Activated T-cell treated with anti-CD3 and anti-CD28 coated beads, Interleukin-2, amount 50 U/mL, for 72 hours (primary cell): ENCODE data around the gene COMMD10. TPM values are rescaled to one million over a fixed set of nuclear protein-coding genes. Genes with fewer than 3 reads are reported as not detected.

Experiments
- ATAC-seq, 2 donors: fragments of 150-1000 bp; cut with Tn5 transposase; replicated peaks in 1 of 2; 2 replicates each; pipeline ENCODE4 v1.10.0; 2021; ENCODE audit warnings: moderate library complexity in 2 of 2, mild to moderate bottlenecking in 1 of 2
- DNase-seq, 2 donors: peaks; one replicate each; pipeline ENCODE4 v3.0.0; 2021 to 2022; ENCODE audit warnings: mixed read lengths in 1 of 2
- H3K27ac Mint-ChIP-seq: one replicate; pipeline ENCODE4 v1.8.0; 2022; ENCODE audit warnings: mild to moderate bottlenecking, moderate library complexity, mixed read lengths
- H3K27me3 Mint-ChIP-seq: one replicate; pipeline ENCODE4 v1.8.0; 2022; ENCODE audit warnings: low read depth, mixed read lengths
- H3K36me3 Mint-ChIP-seq, 2 donors: one replicate each; pipeline ENCODE4 v1.8.0; 2022; ENCODE audit warnings: mixed read lengths in 2 of 2, mild to moderate bottlenecking in 1 of 2; ENCODE audit not compliant: insufficient read depth in 2 of 2
- H3K4me1 Mint-ChIP-seq: one replicate; pipeline ENCODE4 v1.8.0; 2022; ENCODE audit warnings: low read depth, mixed read lengths
- H3K4me3 Mint-ChIP-seq, 2 donors: one replicate each; pipeline ENCODE4 v1.8.0; 2022; ENCODE audit warnings: mild to moderate bottlenecking in 2 of 2, mixed read lengths in 2 of 2, moderate library complexity in 2 of 2
- H3K9me3 Mint-ChIP-seq, 2 donors: one replicate each; pipeline ENCODE4 v1.8.0; 2022; ENCODE audit warnings: mixed read lengths in 2 of 2
- total RNA-seq, 2 donors: library from RNA; stranded (reverse); gene quantifications; one replicate each; pipeline ENCODE4 v1.2.3, GENCODE V29; 2022

Gene COMMD10
- total RNA-seq, 2 donors from 2014 or later = 21.9 to 22.9 TPM

DNA sequence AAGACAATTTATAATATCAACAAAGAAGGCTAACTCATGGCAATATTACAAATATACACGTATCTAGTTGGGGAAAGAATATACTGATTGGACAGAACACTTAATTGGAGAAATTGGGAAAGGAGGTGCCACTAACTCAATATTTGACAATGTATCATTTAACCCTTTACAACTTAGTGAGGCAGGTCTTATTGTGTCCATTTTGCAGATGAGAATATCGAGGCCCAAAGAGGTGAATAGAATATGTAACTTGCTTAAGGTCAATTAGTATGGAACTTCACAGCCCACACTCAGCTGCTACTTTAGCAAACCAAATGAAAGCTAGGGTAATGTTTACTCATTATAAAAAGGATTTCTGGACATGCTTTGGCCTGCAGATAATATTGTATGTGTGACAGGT is 46.2 kb downstream of the COMMD10 start:
- H3K27me3 Mint-ChIP-seq = no peaks in the 10 kb centered on the region
- ATAC-seq (no peak), DNase-seq (no peak)
- no peaks in the 10 kb centered on the region for H3K9me3 Mint-ChIP-seq
- H3K27ac Mint-ChIP-seq = no peak overlapping the region
- no peak overlapping the region for H3K4me3 Mint-ChIP-seq
- H3K4me1 Mint-ChIP-seq = peaks cover 14% of the 10 kb centered on the region
- H3K36me3 Mint-ChIP-seq = peaks cover 1 to 5% of the 10 kb centered on the region in 2 donors

DNA sequence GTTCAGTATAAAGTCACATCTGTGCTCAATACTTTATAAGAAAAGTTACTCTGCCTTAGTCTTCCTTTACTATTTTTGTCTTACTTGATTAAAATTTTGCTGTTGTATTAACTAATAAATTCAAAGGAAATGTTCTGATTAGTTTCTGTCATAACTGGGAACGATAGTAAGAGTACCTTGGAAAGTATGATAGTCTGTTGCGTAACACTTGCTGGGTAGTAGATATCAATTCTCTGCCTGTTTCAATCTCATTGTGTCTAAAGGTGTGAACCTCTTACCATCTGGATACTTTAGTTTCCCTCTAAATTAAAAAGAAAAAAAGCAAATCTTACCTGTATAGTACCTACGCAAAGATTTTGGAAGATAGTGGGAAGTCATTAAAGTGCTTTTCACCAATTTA is 48.5 kb downstream of the COMMD10 start:
- peaks cover 0 to 1% of the 10 kb centered on the region in 2 donors for H3K36me3 Mint-ChIP-seq
- H3K27me3 Mint-ChIP-seq = no peaks in the 10 kb centered on the region
- no peaks in the 10 kb centered on the region for H3K9me3 Mint-ChIP-seq
- ATAC-seq (no peak), DNase-seq (no peak)
- H3K4me3 Mint-ChIP-seq = no peak overlapping the region
- H3K27ac Mint-ChIP-seq = no peak overlapping the region
- peaks cover 14% of the 10 kb centered on the region for H3K4me1 Mint-ChIP-seq

DNA sequence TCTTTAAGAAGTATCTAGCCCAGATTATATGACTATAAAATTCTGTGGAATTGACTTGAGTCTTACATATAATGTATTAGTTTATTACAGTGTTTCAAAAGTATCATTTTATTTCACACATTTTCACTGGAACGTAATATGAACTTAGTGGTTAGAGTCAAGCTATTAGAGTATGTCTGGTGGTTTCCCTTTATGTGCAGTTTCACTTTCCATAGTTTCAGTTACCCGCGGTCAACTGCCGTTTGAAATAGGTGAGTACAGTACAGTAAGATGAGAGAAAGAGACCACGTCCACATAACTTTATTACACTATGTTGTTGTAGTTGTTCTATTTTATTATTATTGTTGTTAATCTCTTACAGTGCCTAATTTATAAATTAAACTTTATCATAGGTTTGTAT is 50.5 kb downstream of the COMMD10 start:
- Mint-ChIP-seq H3K9me3 (no peaks in the 10 kb centered on the region), H3K36me3 (peaks cover 0 to 1% of the 10 kb centered on the region in 2 donors), H3K4me3 (no peak overlapping the region), H3K27me3 (no peaks in the 10 kb centered on the region), H3K4me1 (peaks cover 14% of the 10 kb centered on the region), H3K27ac (no peak overlapping the region)
- DNase-seq (peak; percentile 2 to 5), ATAC-seq (peak; percentile 50 to 60)

DNA sequence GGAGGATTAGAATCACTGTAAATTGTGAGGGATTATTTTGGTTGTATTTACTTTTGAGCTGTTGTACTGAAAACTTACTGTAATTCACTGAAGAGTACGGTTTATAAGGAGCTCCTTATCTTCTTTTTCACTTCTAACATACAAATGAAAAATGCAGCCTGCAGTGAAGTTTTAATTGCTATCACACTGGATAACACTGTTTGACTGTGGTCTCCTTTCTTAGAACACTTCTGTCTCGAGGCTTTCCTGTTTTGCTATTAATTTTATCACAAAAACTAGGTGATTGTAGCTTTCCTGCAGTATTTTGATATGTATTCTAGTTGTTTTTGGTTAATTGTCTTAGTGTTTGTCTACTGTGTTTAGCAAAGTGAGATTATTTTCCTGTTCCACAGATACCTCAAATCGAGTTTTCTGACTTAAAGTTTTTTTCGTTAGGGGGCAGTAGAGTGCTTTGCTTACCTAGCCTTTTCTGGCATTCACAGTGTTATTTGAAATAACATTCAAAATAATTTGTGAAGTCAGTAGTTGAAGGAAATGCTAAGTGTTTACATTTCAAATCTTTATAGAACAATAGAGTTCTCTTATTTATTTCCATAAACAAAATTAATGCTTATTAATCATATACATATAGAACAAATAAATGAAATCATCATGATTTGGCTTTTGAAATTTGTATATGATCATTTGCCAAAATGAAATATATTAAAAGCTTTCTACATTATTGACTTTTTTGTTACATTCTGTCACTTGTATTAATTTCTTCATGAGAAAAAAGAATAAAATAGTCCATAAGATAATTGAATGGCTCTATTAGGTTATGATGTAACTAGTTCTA is 52.9 kb downstream of the COMMD10 start:
- H3K4me3 Mint-ChIP-seq = no peak overlapping the region
- no peaks in the 10 kb centered on the region for H3K9me3 Mint-ChIP-seq
- ATAC-seq (no peak), DNase-seq (peak in 1 of 2 donors; percentile 3)
- H3K36me3 Mint-ChIP-seq = peaks cover 0 to 1% of the 10 kb centered on the region in 2 donors
- no peak overlapping the region for H3K27ac Mint-ChIP-seq
- H3K4me1 Mint-ChIP-seq = peaks cover 14% of the 10 kb centered on the region
- H3K27me3 Mint-ChIP-seq = no peaks in the 10 kb centered on the region

DNA sequence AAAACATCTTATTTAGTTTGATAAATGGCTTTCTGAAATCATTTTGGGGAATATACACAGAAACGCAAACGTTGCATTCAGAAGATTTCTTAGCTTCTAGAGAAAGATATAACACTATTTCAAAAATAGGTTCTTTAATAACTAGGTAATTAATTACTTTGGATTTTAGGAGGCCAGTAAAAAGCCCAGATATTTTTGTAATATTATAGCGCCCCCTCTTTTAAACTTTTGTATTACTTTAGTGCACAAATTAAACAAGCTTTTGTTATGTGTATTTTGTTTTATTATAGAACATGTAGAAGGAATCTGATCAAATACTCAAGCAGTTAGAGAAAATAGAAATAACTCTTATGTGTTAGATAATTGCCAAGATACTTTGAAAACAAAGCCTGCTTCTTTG is 57.7 kb downstream of the COMMD10 start:
- H3K9me3 Mint-ChIP-seq = no peaks in the 10 kb centered on the region
- no peak overlapping the region for H3K27ac Mint-ChIP-seq
- no peaks in the 10 kb centered on the region for H3K36me3 Mint-ChIP-seq
- DNase-seq (no peak), ATAC-seq (no peak)
- no peaks in the 10 kb centered on the region for H3K4me1 Mint-ChIP-seq
- H3K27me3 Mint-ChIP-seq = no peaks in the 10 kb centered on the region
- no peak overlapping the region for H3K4me3 Mint-ChIP-seq

DNA sequence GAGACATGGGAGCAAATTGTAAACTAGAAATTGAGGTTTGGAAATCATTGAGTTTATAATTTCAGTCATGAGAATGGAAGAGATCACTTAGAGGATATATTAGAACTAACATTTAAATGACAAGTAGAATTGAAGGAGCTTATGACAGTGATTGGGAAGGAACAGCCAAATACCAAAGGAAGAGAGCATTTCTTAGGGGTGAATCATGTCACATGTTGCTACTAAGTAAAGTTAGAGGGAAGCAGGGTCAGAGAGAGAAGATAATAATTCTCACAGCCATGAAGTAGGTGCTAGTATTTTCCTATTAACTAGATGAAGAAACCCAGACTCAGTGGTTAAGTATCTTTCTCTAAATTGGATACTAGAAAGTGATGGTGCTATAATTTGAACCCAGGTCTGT is 59.3 kb downstream of the COMMD10 start:
- Mint-ChIP-seq H3K4me3 (no peak overlapping the region), H3K27ac (no peak overlapping the region), H3K27me3 (no peaks in the 10 kb centered on the region), H3K4me1 (no peaks in the 10 kb centered on the region), H3K9me3 (peaks cover 0 to 4% of the 10 kb centered on the region in 2 donors), H3K36me3 (peaks cover 0 to 4% of the 10 kb centered on the region in 2 donors)
- ATAC-seq = no peak
- DNase-seq = no peak

DNA sequence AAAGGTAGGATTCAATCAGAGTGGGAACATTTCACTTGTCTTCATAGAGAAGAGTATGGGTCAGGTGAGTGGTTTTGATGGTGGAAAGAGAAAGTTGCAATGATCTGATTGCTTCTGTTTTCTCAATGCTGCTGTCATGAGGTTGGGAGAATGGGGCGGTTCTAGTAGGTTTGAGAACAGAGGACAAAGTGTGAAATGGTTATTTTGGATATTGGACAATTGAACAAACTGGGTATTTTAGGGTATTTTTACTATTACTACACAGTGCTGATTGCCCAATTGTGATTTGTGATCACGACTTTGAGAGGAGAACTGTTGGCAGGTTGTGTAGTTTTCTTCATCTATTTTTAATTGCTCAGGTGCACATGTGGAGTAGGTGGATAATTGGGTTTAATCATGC is 60.2 kb downstream of the COMMD10 start:
- Mint-ChIP-seq H3K4me3 (no peak overlapping the region), H3K27me3 (no peaks in the 10 kb centered on the region), H3K4me1 (no peaks in the 10 kb centered on the region), H3K27ac (no peak overlapping the region), H3K36me3 (peaks cover 0 to 4% of the 10 kb centered on the region in 2 donors), H3K9me3 (peaks cover 0 to 4% of the 10 kb centered on the region in 2 donors)
- ATAC-seq = no peak
- DNase-seq = no peak

DNA sequence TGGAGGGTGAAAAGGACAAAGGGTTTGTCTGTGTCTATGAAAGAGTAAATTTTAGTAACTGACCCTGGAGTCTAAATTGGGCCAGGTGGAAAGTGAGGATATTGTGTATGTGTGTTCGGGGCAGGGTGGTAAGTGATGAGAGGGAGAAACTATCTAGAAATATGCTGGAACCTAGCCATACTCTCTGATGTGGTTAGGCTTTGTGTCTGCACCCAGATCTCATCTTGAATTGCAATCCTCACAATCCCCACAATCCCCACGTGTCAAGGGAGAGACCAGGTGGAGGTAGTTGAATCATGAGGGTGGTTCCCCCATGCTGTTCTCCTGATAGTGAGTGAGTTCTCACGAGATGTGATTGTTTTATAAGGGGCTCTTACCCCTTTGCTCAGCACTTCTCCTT is 60.6 kb downstream of the COMMD10 start:
- Mint-ChIP-seq H3K27me3 (no peaks in the 10 kb centered on the region), H3K4me1 (no peaks in the 10 kb centered on the region), H3K27ac (no peak overlapping the region), H3K4me3 (no peak overlapping the region), H3K9me3 (peaks cover 0 to 4% of the 10 kb centered on the region in 2 donors), H3K36me3 (peaks cover 0 to 4% of the 10 kb centered on the region in 2 donors)
- ATAC-seq (peak in 1 of 2 donors; percentile 20), DNase-seq (no peak)

DNA sequence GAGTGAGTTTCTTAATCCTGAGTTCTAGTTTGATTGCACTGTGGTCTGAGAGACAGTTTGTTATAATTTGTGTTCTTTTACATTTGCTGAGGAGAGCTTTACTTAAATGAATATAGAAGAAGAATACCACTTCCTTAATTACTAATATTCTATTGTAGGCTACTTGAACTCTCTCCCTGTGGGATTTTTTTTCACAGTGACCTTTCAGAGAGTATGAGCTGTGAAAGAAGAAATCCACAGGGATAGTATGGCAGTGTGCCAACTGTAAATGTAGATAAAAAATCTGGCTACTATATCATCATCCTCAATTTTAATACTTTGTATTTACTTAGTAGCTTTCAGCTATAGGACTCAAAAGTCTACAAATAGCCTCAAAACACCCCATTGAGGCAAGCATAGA is 67.3 kb downstream of the COMMD10 start:
- Mint-ChIP-seq H3K4me1 (no peaks in the 10 kb centered on the region), H3K36me3 (peaks cover 2 to 6% of the 10 kb centered on the region in 2 donors), H3K4me3 (no peak overlapping the region), H3K9me3 (peaks cover 0 to 4% of the 10 kb centered on the region in 2 donors), H3K27ac (no peak overlapping the region), H3K27me3 (no peaks in the 10 kb centered on the region)
- no peak for DNase-seq
- no peak for ATAC-seq

DNA sequence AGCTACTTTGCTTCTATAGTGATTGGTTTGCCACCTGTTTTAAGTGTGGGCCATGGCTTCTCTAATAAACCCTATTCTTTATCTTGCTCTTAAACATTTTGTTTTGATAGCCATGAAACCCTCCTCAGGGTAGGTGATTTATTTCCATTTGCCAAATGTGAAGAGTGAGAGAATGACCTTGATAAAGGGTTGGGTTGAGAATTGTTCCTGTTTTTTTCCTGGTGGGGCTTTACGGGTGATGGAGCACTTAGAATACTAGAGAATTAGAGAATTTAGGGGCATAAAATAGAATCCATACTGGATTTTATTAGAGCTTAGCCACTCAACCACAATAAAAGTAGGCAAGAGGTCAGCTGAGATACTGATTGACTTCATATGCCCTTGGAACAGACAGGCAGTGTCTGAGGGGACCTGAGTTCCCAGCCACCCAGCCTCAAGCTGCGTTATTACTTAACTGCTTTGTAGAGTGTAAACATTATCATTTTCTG is 68.9 kb downstream of the COMMD10 start:
- H3K27me3 Mint-ChIP-seq = no peaks in the 10 kb centered on the region
- no peak for ATAC-seq

DNA sequence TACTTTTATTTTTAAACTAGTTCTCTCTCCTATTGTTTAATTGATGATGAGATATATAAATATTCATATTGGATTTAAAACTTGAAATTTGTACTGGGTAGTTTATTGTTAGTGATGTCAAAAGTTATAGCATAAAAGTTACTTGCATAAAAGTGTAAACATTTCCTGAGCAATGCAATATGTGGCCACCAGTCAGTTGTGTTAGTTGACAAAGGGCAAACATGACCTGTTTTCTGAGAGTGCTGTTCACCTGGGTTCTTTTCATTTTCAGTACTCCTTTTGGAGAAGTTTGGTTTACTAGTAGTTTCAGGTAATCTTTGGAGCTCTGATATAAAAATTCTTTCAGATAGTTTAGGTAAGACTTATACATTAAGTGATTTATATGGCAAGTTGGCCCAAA is 69.4 kb downstream of the COMMD10 start:
- Mint-ChIP-seq H3K36me3 (peaks cover 1 to 2% of the 10 kb centered on the region in 2 donors), H3K27me3 (no peaks in the 10 kb centered on the region), H3K9me3 (peaks cover 0 to 1% of the 10 kb centered on the region in 2 donors), H3K4me1 (peaks cover 6% of the 10 kb centered on the region), H3K4me3 (no peak overlapping the region), H3K27ac (no peak overlapping the region)
- ATAC-seq = no peak
- no peak for DNase-seq

More for the DNA sequence above, 68.9 kb downstream of the COMMD10 start:
- Mint-ChIP-seq H3K36me3 (peaks cover 1 to 2% of the 10 kb centered on the region in 2 donors), H3K27ac (no peak overlapping the region), H3K9me3 (no peaks in the 10 kb centered on the region), H3K4me1 (peaks cover under 1% of the 10 kb centered on the region), H3K4me3 (no peak overlapping the region)
- DNase-seq = no peak

DNA sequence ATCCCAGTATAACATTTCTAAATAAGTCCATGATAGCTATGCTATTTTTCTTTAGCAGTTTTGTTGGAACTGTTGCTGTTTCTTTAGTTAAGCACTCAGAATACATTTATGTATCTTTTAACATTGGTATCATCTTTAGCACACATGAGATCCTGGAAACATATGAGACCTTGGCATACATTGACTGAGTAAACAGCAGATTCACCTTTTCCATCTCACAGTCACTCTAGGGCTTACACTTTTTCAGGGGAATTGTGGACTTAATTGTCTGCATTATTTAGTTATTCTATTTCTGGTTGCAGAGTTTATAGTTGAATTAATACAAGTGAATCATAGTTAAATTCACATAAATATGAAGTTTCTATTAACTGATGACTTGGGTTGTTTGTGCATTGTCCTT is 70.1 kb downstream of the COMMD10 start:
- DNase-seq (no peak), ATAC-seq (no peak)
- Mint-ChIP-seq H3K9me3 (peaks cover 0 to 1% of the 10 kb centered on the region in 2 donors), H3K4me1 (peaks cover 13% of the 10 kb centered on the region), H3K27me3 (no peaks in the 10 kb centered on the region), H3K36me3 (peaks cover 1 to 2% of the 10 kb centered on the region in 2 donors), H3K27ac (no peak overlapping the region), H3K4me3 (no peak overlapping the region)

DNA sequence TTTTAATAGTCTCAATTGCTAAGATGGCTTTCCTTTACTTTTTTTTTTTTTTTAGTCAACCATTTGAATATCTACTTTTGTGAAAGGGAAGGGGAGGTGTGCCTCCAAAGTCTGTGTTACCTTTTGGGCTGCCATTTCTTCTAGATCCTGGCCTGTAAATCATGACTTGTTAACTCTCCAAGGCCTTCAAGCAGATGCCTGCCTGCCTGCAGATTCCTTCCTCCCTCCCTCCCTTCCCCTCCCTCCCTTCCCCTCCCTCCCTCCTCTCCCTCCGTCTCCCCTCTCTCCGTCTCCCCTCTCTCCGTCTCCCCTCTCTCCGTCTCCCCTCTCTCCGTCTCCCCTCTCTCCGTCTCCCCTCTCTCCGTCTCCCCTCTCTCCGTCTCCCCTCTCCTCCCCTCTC is 73.1 kb downstream of the COMMD10 start:
- H3K27ac Mint-ChIP-seq = no peak overlapping the region
- no peak for ATAC-seq
- no peak for DNase-seq
- peaks cover 0 to 1% of the 10 kb centered on the region in 2 donors for H3K36me3 Mint-ChIP-seq
- no peaks in the 10 kb centered on the region for H3K27me3 Mint-ChIP-seq
- H3K4me1 Mint-ChIP-seq = peaks cover 14% of the 10 kb centered on the region
- peaks cover 0 to 1% of the 10 kb centered on the region in 2 donors for H3K9me3 Mint-ChIP-seq
- no peak overlapping the region for H3K4me3 Mint-ChIP-seq
